ENCODE data around the gene SSTR5.
"Not testable (repeated sequence)": the region's sequence is repeated elsewhere in the genome, so short reads cannot be mapped to it uniquely, and the experiment has no call there.

The SSTR5 gene

GRCh38 chr16:1076801-1077576 is 4.4 kb downstream of the SSTR5 start:
- no peak for DNase-seq

- DNase-seq: no peak
Measured at GRCh38 chr16:1077877-1078578, 5.5 kb downstream of the SSTR5 start.

- DNase-seq: no peak
Measured at GRCh38 chr16:1078579-1079021, 6.1 kb downstream of the SSTR5 start.

GRCh38 chr16:1079341-1079740 is 6.8 kb downstream of the SSTR5 start:
- DNase-seq: no peak

- DNase-seq: no peak
Measured at GRCh38 chr16:1079786-1080525, 7.4 kb downstream of the SSTR5 start.

- no peak for DNase-seq
Measured at GRCh38 chr16:1080801-1081733, 8.5 kb downstream of the SSTR5 start.

GRCh38 chr16:1081734-1082265 is 9.3 kb downstream of the SSTR5 start:
- no peak for DNase-seq

- no peak for DNase-seq
Measured at GRCh38 chr16:1082266-1082951, 9.9 kb downstream of the SSTR5 start.

- DNase-seq: no peak
Measured at GRCh38 chr16:1082952-1083675, 10.6 kb downstream of the SSTR5 start.

- DNase-seq: no peak
Measured at GRCh38 chr16:1084971-1085370, 12.4 kb downstream of the SSTR5 start.

- not testable (repeated sequence) for DNase-seq
Measured at GRCh38 chr16:1086443-1086842, 13.9 kb downstream of the SSTR5 start.

- DNase-seq: no peak
Measured at GRCh38 chr16:1088295-1089170, 16.0 kb downstream of the SSTR5 start.

GRCh38 chr16:1089439-1089821 is 16.9 kb downstream of the SSTR5 start:
- no peak for DNase-seq

GRCh38 chr16:1089822-1090619 is 17.5 kb downstream of the SSTR5 start:
- DNase-seq: no peak

GRCh38 chr16:1090620-1091587 is 18.4 kb downstream of the SSTR5 start:
- DNase-seq: no peak

- no peak for DNase-seq
Measured at GRCh38 chr16:1091992-1092552, 19.5 kb downstream of the SSTR5 start.

GRCh38 chr16:1092685-1093283 is 20.2 kb downstream of the SSTR5 start:
- not testable (repeated sequence) for DNase-seq
